22Rv1 (cell line): ENCODE data around the gene ENO4.

Experiments
- H3K27ac ChIP-seq: fragments of 450-650 bp; 2 replicates; pipeline ENCODE4 v1.5.1; 2017
- ZFX ChIP-seq: fragments of 450-650 bp; IDR thresholded peaks from 2 replicates; pipeline ENCODE4 v1.6.1; 2017; ENCODE audit warnings: antibody characterized with exemption, borderline replicate concordance
- TF ChIP-seq, protein P1 (sequence below): fragments of 450-650 bp; IDR thresholded peaks from 2 replicates; pipeline ENCODE4 v1.5.1; 2017; ENCODE audit warnings: mild to moderate bottlenecking

The ENO4 gene

DNA sequence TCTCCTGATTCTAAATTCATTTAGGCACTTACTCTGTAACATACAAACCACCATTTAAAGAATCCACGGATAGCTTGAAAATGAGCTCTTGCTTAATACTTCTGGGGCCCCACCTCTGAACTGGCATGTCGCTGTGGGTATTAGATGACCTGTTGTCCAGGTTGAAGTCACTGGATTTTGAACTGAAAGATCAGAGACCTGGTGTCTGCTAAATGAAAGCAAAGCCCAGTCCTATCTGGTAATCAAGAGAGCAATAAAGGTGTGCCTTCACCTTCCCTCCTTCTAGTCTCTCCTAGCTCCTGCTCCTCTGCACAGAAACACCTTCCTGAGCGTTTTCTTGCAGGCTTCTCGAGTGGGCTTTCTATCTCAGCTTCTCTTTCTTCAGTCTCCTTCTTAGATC is 4.4 kb downstream of the ENO4 start:
- TF ChIP-seq ZFX: no peak
- TF ChIP-seq, protein P1, sequence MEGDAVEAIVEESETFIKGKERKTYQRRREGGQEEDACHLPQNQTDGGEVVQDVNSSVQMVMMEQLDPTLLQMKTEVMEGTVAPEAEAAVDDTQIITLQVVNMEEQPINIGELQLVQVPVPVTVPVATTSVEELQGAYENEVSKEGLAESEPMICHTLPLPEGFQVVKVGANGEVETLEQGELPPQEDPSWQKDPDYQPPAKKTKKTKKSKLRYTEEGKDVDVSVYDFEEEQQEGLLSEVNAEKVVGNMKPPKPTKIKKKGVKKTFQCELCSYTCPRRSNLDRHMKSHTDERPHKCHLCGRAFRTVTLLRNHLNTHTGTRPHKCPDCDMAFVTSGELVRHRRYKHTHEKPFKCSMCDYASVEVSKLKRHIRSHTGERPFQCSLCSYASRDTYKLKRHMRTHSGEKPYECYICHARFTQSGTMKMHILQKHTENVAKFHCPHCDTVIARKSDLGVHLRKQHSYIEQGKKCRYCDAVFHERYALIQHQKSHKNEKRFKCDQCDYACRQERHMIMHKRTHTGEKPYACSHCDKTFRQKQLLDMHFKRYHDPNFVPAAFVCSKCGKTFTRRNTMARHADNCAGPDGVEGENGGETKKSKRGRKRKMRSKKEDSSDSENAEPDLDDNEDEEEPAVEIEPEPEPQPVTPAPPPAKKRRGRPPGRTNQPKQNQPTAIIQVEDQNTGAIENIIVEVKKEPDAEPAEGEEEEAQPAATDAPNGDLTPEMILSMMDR: no peak
- no peak overlapping the region for H3K27ac ChIP-seq

- H3K27ac ChIP-seq: no peak overlapping the region
- no peak for TF ChIP-seq ZFX
- TF ChIP-seq, protein P1: no peak
These were observed 7.9 kb downstream of the ENO4 start for GRCh38 chr10:116857156-116857555.

GRCh38 chr10:116861796-116862195 is 12.5 kb downstream of the ENO4 start:
- no peak for TF ChIP-seq ZFX
- TF ChIP-seq, protein P1: no peak
- no peak overlapping the region for H3K27ac ChIP-seq

GRCh38 chr10:116864436-116864835 is 15.1 kb downstream of the ENO4 start:
- TF ChIP-seq, protein P1: no peak
- TF ChIP-seq ZFX: no peak
- no peak overlapping the region for H3K27ac ChIP-seq

- no peak for TF ChIP-seq ZFX
- TF ChIP-seq, protein P1: no peak
These were observed 16.8 kb downstream of the ENO4 start for GRCh38 chr10:116866066-116866465.

DNA sequence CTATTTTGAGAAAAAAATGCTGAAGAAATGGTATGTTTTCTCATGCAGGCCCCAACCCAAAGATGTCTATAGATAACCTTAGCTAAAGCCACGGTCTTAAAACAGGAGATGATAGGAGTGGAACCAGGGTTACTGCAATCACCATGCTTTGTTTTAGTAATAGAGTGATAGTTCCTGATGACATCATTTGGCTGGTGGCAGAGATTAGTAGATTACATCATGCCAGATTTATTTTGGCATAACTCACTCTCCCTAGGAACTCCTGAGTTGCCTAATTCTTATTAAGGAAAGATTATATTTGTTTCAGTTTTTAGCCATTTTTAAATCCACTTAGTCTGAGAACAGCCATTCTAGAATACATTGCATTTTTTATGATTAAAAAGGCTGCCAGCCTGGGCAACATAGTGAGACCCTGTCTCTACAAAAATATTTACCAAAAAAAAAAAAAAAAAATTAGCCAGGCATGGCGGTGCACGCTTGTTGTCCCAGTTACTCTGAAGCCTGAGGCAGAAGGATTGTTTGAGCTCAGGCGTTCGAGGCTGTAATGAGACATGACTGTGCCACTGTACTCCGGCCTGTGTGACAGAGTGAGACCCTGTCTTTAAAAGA is 17.8 kb downstream of the ENO4 start:
- no peak overlapping the region for H3K27ac ChIP-seq
- no peak for TF ChIP-seq ZFX
- TF ChIP-seq, protein P1: no peak

More at GRCh38 chr10:116866066-116866465, 16.8 kb downstream of the ENO4 start:
- H3K27ac ChIP-seq: no peak overlapping the region

GRCh38 chr10:116868198-116868676 is 18.9 kb downstream of the ENO4 start:
- H3K27ac ChIP-seq: no peak overlapping the region

More at GRCh38 chr10:116868198-116868676, 18.9 kb downstream of the ENO4 start:
- TF ChIP-seq, protein P1: no peak
- TF ChIP-seq ZFX: no peak
